Upper lobe of left lung (tissue), 4 donors: ENCODE measurements around the gene PKIG.
A peak's percentile ranks its signal among the peaks of the same experiment; 100 is the strongest.

Experiments used
- EP300 ChIP-seq, 4 donors: sonication (generic); formaldehyde crosslinking; IDR thresholded peaks; one replicate each; pipeline ENCODE4 v1.5.1; 2017; ENCODE audit warnings: antibody characterized with exemption in 4 of 4, control low read depth in 2 of 4
- POLR2A ChIP-seq, 4 donors: fragments of 450-650 bp; IDR thresholded peaks; one replicate each; pipeline ENCODE4 v1.5.1; 2016 to 2017; ENCODE audit warnings: antibody characterized with exemption in 4 of 4, mild to moderate bottlenecking in 2 of 4
- TF ChIP-seq, protein P1 (sequence below), 6 experiments: fragments of 450-650 bp in 4 of 6; fragments of 200-600 bp in 2 of 6; sonication (generic) in 2 of 6; IDR thresholded peaks; one replicate each; pipeline ENCODE4 v1.5.1; 2016 to 2019; ENCODE audit warnings: antibody characterized with exemption in 6 of 6

DNA sequence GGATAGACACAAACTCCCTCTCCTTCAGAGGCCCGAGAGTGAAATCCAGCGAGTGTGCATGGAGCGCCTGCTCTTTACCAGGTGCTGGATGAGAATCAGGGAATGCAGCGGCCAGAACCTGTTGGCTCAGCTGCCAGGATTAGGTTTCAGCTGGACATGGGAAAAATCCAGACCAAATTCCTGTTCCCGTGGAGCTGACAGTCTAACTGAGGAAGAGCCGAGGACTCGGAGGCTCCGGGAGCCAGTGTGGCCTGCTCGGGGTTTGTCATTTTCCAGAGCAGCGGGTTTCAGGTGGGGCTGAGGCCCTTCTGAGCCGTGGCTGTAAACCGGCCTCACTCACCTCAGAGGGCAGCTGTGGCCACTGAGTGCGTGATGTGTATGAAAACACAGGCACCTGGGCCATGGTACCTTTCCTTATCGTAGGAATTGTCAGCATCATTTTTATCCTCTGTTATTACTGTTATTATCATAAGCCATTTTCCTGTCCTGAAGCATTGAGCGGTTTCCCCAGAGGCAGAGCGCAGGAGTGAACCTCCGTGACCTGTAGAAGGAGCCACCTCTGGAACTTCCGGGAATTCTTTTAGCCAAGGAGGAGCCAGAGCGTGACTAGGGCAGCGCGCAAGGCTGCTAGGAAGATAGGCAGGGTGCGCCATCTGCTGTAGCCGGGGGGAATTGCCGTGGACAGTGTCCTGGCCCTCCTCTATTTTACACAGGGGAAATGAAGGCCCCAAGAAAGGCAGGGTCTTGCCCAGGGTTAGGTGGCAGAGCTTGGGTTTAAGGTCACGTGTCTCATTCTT lies 27.3 kb downstream of the PKIG start:
- TF ChIP-seq, protein P1, sequence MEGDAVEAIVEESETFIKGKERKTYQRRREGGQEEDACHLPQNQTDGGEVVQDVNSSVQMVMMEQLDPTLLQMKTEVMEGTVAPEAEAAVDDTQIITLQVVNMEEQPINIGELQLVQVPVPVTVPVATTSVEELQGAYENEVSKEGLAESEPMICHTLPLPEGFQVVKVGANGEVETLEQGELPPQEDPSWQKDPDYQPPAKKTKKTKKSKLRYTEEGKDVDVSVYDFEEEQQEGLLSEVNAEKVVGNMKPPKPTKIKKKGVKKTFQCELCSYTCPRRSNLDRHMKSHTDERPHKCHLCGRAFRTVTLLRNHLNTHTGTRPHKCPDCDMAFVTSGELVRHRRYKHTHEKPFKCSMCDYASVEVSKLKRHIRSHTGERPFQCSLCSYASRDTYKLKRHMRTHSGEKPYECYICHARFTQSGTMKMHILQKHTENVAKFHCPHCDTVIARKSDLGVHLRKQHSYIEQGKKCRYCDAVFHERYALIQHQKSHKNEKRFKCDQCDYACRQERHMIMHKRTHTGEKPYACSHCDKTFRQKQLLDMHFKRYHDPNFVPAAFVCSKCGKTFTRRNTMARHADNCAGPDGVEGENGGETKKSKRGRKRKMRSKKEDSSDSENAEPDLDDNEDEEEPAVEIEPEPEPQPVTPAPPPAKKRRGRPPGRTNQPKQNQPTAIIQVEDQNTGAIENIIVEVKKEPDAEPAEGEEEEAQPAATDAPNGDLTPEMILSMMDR (IDR thresholded peaks at IDR 0.05): peak; percentile 92 to 98 (median 96)
- TF ChIP-seq POLR2A (IDR thresholded peaks at IDR 0.05) (peak in 1 of 4 donors; percentile 10), EP300 (IDR thresholded peaks at IDR 0.05) (peak in 1 of 4 donors; percentile 60)
